AG09319 (cell line): ENCODE measurements around the gene SFXN4.
"Not testable (repeated sequence)": the region's sequence is repeated elsewhere in the genome, so short reads cannot be mapped to it uniquely, and the experiment has no call there.

Source experiments
- DNase-seq: peaks from one replicate; pipeline ENCODE4 v3.0.0-alpha.2; 2010; ENCODE audit warnings: low read depth; ENCODE audit errors: extremely low read depth
- CTCF ChIP-seq: IDR thresholded peaks from 2 replicates; pipeline ENCODE4 v1.5.1; 2011; ENCODE audit warnings: low read depth, mild to moderate bottlenecking, inconsistent platforms, low read length, moderate library complexity

The SFXN4 gene

GRCh38 chr10:119149729-119150128 lies 15.8 kb downstream of the SFXN4 start:
- no peak for DNase-seq
- no peak for TF ChIP-seq CTCF

- DNase-seq = no peak
Observed at GRCh38 chr10:119149157-119149556, 16.4 kb downstream of the SFXN4 start.

GRCh38 chr10:119143657-119144056 lies 21.9 kb downstream of the SFXN4 start:
- no peak for TF ChIP-seq CTCF
- no peak for DNase-seq

More at GRCh38 chr10:119149157-119149556, 16.4 kb downstream of the SFXN4 start:
- no peak for TF ChIP-seq CTCF

- DNase-seq = no peak
- no peak for TF ChIP-seq CTCF
Observed at GRCh38 chr10:119140603-119141245, 24.8 kb downstream of the SFXN4 start.

GRCh38 chr10:119139464-119140067 lies 25.9 kb downstream of the SFXN4 start:
- no peak for DNase-seq
- peak; percentile 53 for TF ChIP-seq CTCF

- DNase-seq = no peak
- no peak for TF ChIP-seq CTCF
Observed at GRCh38 chr10:119138346-119139306, 26.9 kb downstream of the SFXN4 start.

- DNase-seq = not testable (repeated sequence)
Observed at GRCh38 chr10:119137878-119138277, 27.6 kb downstream of the SFXN4 start.
